GOT3 (cell line): ENCODE data around the gene ABCG5.
A peak's percentile ranks its signal among the peaks of the same experiment; 100 is the strongest.

ENCODE experiments used
- DNase-seq: peaks from one replicate; lab custom pipeline; 2025; ENCODE audit warnings: mixed read lengths; lab: John Stamatoyannopoulos, UW

ABCG5 gene

DNA sequence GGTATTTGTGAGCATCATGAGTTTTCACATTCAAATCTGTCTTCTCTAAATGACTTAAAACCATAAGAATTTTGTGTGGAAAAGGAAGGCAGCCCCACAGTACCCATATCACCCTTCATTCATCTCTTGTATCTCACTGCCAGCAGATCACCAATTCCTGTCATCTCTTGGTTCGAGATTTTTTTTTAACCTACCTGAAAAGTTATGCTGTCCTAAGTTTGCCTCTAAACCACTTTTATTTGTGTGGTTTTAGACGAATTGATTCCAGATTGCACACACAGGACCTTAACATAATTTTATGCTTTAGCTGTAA, 32.0 kb downstream of the ABCG5 start:
- no peak for DNase-seq

DNA sequence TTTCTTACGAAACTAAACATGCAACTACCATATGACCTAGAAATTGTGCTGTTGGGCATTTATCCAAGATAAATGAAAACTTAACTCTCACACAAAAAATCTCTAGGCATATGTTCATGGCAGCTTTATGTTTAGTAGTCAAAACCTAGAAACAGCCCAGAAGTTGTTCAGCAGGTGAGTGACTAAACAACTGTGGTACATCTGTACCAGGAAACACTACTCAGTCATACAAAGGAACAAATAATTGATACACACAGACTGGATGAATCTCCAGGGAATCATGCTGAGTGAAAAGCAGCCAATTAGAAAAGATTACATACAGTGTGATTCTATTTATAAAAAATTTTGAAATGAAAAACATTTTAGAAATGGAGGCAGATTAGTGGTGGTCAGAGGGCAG, 35.5 kb downstream of the ABCG5 start:
- DNase-seq, result no peak

DNA sequence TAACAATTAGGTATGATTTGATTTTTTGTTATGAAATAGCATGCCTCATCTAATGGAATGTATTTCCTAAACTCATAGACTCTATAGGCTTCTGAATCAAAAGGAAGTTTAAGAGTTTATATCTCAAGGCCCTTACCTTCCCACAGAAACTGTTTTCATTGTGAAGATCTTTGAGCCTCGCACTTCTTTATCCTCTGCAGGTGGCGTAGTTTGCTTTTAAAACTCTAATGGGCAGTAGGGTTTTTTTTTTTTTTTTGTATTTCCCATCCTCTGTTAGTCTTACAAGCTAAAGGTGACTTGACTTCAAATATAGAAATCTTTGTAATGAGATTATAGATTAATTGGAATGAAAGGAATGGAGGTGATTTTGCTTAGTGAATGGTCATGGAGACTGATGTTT, 36.5 kb downstream of the ABCG5 start:
- DNase-seq, result no peak

DNA sequence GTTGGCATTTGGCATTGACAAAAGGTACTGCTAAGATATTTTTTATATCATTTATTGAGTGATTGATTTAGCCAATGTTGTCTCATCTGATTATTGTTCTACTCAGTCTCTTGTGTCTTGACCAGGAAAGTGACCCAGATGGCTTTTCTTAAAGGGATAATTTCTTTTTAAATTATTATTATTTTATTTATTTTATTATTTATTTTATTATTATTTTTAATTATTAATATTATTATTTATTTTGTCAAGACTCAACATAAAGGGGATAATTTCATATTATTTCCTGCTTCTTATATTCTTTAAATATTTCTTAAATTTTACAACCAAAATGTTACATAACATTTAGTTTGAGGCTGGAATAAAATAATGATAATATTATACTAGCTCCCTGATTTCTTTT, 37.7 kb downstream of the ABCG5 start:
- no peak for DNase-seq

DNA sequence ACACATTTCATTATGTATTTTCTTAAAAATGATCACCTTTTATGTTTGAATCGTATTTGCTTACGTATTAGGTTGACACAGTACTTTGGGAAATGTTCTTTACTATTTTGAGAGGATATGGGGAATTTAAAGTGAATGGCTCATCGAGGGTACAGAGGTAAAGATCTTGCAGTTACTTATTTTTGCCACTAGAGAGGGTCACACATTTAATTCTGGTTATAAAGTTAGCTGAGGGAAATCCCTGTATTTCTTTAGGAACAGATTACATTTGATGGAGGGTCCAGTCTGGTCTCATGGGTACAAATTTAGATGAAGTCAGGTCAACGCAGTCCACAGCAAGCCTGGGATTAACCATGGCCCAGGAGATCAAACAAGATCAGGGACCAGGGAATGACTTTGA, 40.3 kb downstream of the ABCG5 start:
- no peak for DNase-seq

DNA sequence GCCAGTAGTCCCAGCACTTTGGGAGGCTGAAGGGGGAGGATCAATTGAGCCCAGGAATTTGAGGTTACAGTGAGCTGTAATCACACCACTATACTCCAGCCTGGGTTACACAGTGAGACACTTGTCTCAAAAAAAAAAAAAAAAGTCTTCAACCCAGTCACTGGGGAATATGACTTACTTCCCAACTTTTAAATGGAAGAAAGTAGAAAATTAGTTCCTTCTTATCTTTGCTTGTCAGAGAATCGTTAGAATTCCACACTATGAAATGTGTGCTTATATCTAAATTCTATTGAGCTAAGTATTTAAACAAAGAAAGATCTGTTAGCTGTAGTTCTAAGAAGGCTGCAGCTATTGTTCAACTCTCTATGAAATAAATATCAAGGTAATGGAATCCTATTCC, 42.4 kb downstream of the ABCG5 start:
- DNase-seq, result no peak

DNA sequence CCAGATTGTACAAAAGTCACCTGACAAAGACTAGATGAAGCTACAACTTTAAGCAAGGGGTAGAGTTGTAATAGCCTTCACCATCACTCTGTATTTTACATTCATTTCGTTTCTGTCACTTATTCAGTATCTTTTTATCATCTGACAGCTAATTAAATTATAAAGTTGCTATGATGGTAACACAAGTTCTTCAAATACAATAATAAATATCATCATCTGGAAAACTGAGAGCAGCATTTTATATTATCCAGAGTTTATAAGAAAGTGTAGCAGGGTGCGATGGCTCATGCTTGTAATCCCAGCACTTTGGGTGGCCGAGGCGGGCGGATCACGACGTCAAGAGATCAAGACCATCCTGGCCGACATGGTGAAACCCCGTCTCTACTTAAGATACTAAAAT, 43.7 kb downstream of the ABCG5 start:
- no peak for DNase-seq

DNA sequence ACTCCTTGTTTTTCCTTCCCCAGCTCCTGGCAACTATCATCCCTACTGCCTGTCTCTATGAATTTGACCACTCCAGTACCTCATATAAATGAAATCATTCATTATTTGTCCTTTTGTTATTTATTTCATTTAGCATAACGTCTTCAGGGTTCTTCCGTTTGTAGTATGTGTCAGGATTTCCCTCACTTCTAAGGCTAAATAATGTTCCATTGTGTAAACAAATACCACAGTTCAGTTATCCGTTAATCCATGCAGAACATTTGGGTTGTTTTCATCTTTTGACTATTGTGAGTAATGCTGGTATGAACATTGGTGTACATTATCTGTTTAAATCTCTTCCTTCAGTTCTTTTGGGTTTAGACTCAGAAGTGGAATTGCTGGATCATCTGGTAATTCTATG, 46.0 kb downstream of the ABCG5 start:
- no peak for DNase-seq

DNA sequence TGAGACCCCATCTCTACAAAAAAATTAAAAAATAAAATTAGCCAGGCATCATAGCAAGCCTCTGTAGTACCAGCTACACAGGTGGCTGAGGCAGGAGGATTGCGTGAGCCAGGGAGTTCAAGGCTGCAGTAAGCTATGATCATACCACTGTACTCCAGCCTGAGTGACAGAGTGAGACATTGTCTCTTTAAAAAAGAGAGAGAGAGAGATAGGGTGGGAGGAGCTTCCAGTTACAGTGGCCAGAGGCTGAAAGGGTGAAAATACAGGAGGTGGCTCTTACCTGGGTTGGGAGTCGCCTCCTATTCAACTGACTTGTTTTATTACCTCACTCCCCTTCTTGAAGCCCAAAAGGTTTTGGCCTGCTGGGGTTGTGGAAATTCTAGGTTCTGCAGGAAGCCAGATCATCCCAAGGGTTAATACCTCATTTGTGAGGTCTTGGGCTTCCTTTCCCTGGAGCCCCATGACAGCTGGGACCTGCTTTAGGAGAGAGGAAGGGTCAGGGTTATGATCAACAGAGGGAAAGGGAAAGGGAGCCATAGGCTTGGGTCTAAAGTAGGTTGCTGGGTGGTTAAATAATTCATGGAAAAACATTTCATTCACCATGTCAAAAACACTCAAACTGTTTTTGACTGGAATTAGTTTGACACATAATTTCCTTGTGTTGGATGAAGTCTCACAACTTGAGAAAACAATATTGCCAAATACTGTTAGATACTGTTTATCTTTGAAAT, 47.4 kb downstream of the ABCG5 start:
- DNase-seq, result no peak

DNA sequence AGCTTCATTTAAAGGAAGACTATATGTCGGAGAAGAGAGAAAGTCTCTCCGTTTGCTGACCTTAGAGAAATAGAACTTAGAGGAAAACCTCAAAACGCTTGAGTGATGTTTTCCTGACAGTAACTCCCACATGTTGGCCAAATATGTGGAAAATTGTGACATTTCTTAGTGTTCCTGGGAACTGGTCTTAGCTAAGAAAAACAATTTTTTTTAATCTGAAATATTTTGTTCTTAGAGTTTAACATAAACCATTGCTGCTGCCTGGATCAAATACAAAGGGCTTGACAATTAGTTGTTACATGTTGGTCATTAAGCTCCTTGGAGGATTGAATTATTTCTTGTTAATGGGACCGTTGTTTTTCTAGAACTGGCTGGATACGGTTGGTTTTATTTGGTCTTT, 48.5 kb downstream of the ABCG5 start:
- no peak for DNase-seq

DNA sequence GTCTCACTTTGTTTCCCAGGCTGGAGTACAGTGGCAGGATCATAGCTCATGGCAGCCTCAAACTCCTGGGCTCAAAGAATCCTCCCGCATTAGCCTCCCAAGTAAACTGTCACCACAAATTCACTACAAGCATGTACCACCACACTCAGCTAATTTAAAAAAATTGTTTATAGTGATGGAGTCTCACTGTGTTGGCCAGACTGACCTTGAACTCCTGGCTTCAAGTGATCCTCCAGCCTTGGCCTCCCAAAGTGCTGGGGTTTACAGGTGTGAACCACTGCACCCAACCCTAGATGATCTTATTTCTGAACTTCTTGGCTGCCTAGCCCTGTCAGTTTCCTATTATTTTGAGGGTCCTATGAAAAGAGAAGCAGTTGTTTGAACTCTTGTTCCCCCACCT, 50.0 kb downstream of the ABCG5 start:
- no peak for DNase-seq

DNA sequence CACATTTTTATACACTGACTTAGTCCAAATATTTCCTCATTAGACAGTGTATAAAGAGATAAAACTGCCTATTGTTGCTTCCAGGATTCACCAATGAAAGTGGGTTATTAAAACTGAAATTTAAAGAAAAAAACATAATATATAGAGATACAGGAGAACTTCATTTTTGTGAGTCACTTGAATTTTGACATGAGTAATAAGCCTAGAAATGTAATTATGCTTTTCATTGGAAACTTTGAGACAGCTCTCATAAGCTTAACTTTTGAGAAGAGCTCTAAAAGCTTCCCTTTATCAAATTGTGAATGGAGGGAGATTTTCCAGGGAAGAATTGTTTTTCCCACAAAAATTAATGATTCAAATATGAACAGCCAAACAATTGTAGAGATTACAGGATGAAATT, 50.7 kb downstream of the ABCG5 start:
- no peak for DNase-seq

DNA sequence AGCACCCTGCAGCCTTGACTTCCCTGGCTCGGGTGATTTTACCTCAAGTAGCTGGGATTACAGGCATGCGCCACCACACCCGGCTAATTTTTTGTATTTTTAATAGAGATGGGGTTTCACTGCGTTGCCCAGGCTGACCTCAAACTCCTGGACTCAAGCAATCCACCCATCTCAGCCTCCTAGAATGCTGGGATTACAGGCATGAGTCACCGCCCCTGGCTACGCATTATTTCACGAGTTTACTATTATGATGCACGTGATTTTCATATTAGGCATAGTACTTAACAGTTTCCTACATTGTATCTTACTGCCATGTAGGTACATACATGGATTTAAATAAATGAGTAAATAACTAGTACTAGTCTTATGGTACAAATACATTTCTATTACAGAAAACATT, 60.4 kb downstream of the ABCG5 start:
- DNase-seq, result no peak

DNA sequence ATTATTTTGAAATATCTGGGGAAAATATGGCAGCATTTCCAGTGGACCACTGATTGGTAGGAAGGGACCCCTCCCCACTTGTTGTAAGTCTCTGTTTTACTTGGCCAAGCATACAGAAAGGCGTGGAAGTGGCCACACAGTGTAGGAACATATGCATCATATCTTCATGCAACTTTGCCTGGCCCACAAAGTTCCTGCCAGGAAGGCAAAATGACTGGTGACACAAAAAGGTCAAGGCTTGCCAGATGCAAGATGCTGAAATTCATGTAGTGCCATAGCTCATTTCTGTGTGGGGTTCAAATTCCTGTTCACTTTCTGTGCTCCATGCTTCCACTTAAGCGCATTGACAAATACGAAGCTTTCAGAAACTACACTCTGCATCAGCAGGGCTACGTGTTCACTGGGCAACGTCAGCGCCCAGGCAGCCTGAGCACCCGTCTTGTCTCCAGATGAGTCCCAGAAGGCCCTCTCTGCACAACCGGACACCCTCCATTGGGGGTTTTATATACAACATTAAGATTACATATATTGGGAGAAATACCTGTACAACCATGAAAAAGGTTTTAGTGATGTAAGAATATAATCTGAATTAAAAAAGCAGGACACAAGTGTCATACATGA, 61.2 kb downstream of the ABCG5 start:
- DNase-seq, result no peak

DNA sequence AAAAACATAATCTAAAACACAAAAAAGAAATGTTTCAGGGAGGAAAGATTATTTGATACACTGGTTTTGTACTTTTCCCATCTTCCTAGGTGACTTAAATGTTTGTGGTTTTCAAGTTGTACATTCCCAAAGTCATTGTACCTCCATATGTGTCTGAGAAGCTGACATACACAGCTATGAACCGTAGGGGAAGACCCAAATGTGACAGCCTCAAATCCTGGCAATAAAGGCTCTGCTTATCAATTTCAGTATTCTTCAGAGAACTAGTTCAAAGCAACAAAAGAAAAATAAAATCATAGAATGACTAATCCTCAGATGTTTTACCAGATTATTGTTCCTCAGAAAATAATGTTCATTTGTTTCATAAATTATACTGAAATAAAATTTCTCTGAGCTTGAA, 62.3 kb downstream of the ABCG5 start:
- no peak for DNase-seq

DNA sequence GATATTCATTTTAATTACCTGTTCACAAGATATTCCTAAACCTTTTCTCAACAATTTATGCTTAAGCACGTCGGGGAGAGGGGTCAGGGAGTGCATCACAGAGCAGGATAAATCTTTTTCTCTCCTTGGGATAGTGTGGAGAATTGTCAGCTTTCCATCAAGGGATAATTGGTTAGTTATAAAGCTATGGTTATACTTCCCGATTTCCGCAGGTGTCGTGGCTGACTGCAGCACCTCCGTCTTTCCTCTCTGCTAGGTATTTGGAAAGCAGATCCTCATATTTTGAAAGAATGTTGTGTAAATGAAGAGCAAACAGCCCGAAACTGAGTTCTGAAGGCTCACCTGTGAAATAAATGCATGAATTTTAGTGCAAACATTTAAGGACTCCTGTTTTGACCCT, 64.0 kb downstream of the ABCG5 start:
- DNase-seq, result no peak

DNA sequence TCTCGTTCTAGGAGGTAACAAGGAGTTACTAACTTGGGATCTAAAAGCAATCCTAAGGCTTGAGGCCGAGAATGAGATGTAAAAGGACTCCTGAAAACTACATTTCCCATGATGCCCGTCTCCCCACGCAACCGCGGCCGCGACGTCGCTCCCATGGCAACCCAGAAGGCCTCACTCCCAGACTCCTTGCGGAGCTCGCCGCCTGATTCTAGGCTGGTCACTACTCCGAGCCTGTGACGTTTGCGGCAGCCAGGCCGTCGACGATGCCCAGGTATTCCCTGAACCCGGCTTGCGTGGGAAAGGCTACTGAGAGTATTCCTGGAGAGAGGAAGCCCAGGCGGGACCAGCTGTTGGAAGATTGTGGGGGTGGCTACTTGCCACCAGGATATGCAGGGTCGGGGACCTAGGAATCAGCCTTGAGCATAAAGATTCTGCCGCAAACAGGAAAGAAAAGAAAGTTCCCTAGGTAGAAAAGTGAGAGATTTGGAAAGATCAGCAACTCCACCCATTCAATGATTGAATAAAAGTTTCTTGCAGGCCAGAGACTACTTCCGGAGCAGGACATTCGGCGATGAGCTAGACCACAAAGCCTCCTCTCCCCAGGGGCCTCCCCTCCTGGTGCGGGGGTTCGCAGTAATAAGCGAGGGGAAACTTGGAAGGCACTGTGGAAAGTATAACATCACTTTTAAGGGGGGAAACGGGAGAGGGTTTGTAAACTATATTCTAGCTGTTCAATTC, 64.6 kb downstream of the ABCG5 start, which contains the start of gene DYNC2LI1:
Gene DYNC2LI1, plus strand, starts transcription at position 164 of the 738 bp plus-strand sequence. Its CDS starts 100 bp downstream, at position 264.
- DNase-seq, result peak; percentile 52

DNA sequence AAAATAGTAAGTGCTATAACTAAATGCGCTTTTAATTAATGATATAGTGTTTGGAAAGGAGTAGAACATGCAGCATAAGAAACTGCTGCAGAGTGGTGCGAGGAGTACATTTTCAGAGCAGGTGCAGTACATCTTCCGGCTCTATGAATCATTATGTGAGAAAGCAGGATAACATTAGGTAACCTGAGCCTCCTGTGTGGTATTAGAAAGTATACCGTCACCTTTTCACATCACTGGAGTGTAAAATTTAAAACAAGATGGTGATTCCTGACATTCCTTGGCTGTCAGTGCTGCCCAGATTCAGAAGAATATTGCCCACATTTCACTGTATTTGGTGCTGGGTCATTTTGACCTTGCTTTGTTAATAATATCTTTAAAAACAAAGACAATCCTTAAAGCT, 72.6 kb downstream of the ABCG5 start:
- DNase-seq, result no peak

DNA sequence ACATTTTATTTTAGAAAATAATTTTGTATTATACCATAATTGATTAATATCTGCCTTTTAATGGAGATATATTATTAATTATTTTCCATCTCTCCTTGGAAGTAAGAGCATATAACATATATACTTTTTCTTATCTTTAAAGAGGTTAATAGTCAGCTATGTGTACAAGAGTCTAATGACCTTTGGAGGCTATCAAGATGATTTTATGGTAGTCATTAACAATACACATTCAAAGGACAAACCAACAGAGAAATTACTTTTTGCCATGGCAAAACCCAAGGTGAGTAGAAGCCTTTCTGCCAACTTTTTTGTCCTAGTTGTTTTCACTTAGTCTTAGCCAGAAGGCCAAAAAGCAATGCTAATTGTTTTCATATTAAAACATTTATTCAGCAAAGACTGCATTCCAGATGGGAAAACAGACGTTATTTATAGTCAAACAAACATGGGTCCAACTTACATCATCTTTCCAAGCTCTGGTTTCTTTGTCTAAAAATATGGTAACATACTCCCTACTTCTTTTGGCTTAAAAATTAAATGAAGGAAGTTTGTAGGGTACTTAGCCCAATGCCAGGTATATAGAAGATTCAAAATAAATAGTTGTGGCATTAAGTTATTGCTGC, 74.4 kb downstream of the ABCG5 start:
- no peak for DNase-seq

DNA sequence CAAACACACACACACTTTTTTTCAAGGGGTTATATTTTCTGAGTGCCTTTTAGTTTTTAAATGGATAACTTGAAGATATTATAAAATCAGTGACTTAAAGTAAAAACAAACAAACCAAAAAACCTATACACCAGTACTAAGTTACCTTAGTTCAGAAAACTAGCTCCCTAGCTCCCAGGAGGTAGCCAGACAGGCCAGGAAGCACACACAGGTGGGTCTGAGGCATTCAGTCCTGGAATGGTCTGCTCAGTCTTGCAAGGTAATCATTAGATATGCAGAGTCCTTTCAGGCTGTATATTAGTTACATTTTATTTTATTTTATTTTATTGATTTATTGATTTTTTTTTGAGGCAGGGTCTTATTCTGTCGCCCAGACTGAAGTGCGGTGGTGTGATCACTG, 75.5 kb downstream of the ABCG5 start:
- no peak for DNase-seq
